ENCODE results near the gene SMAD2. TPM values are rescaled to one million over a fixed set of nuclear protein-coding genes. Genes with fewer than 3 reads are reported as not detected.

SMAD2 gene
- total RNA-seq, 1 experiment from 2014 or later = 129 TPM

GRCh38 chr18:47817017-47817794, 113.3 kb downstream of the SMAD2 start:
- TF ChIP-seq TCF7L2 (IDR thresholded peaks at IDR 0.05; ENCODE audit: low read depth, low read length) = no peak
- TF ChIP-seq, protein P1, sequence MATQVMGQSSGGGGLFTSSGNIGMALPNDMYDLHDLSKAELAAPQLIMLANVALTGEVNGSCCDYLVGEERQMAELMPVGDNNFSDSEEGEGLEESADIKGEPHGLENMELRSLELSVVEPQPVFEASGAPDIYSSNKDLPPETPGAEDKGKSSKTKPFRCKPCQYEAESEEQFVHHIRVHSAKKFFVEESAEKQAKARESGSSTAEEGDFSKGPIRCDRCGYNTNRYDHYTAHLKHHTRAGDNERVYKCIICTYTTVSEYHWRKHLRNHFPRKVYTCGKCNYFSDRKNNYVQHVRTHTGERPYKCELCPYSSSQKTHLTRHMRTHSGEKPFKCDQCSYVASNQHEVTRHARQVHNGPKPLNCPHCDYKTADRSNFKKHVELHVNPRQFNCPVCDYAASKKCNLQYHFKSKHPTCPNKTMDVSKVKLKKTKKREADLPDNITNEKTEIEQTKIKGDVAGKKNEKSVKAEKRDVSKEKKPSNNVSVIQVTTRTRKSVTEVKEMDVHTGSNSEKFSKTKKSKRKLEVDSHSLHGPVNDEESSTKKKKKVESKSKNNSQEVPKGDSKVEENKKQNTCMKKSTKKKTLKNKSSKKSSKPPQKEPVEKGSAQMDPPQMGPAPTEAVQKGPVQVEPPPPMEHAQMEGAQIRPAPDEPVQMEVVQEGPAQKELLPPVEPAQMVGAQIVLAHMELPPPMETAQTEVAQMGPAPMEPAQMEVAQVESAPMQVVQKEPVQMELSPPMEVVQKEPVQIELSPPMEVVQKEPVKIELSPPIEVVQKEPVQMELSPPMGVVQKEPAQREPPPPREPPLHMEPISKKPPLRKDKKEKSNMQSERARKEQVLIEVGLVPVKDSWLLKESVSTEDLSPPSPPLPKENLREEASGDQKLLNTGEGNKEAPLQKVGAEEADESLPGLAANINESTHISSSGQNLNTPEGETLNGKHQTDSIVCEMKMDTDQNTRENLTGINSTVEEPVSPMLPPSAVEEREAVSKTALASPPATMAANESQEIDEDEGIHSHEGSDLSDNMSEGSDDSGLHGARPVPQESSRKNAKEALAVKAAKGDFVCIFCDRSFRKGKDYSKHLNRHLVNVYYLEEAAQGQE (IDR thresholded peaks at IDR 0.05; ENCODE audit: insufficient read depth in 1 of 2, low read depth in 2 of 2, low read length in 1 of 2) = no peak
- no peak for TF ChIP-seq SIN3A (IDR thresholded peaks at IDR 0.05; ENCODE audit: borderline replicate concordance, insufficient read depth, low read depth, low read length)
- TF ChIP-seq POLR2AphosphoS5 (IDR thresholded peaks at IDR 0.05; ENCODE audit: low read depth, low read length) = no peak
- no peak for TF ChIP-seq CTCF (IDR thresholded peaks at IDR 0.05)
- ChIA-PET POLR2A (no interaction called here), CTCF (no interaction called here)
- Histone ChIP-seq H3K4me1 (ENCODE audit: control insufficient read depth, insufficient read depth, low read length) (no peaks in the 10 kb centered on the region; the same call in 1 of the 2 replicates), H3K27ac (ENCODE audit: low read length) (no peak overlapping the region), H3K27me3 (ENCODE audit: control insufficient read depth, insufficient read depth, low read length) (no peaks in the 10 kb centered on the region), H3K9me3 (ENCODE audit: control insufficient read depth, insufficient read depth, low read depth, low read length) (no peaks in the 10 kb centered on the region), H3K36me3 (ENCODE audit: control insufficient read depth, insufficient read depth, low read length) (no peaks in the 10 kb centered on the region), H3K4me3 (ENCODE audit: low read depth in 2 of 2, low read length in 2 of 2) (no peak overlapping the region)
- ATAC-seq (no peak), DNase-seq (ENCODE audit: low read depth, low spot score) (no peak)
- in situ Hi-C loops (cut with HindIII; ENCODE audit: low pct_unique_long_range_greater_than_20kb, low sequenced_read_pairs) (no loop called here), intact Hi-C loops (cut with micrococcal nuclease; ENCODE audit: unreplicated experiment) (no loop called here)
- no TSS peak for BruUV-seq (replicated peaks)

DNA sequence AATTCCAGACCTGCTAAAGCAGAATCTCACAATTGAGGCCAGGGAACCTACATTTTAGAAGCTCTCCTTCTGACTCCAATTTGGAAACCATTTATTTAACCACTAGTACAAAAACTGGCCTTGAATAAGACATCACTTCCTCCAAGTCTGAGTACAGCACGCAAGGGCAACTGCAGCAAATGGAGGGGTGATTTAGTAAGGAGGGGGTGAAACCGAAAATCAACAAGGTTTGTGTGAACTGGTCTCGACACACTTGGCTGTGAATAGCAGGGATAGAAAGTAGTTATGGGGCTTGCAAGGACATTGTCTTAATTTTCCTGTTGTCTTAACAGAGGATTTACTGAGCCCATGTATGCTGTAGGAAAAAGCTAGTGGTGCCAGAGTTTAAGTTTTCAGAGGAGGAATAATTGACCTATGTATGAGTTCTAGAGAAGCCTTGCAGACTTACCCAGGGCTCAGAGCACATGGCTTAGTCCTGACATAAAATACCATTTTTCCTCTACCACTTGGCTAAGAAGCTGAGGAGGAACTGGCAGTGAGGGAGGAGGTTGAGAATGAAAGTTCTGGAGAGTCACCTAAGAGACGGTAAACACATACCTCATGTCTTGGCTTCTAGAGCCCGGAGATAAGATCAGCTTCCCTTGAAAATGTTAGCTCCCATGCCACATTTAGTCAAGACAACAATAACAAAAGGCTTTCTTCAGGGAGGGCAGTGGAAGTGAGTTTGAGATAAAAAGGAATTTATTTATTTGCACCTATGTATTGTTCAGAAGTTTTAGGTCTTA, 114.8 kb downstream of the SMAD2 start:
- Histone ChIP-seq H3K27ac (ENCODE audit: low read length) (no peak overlapping the region), H3K4me3 (ENCODE audit: low read depth in 2 of 2, low read length in 2 of 2) (no peak overlapping the region), H3K4me1 (ENCODE audit: control insufficient read depth, insufficient read depth, low read length) (no peaks in the 10 kb centered on the region; the same call in 1 of the 2 replicates), H3K27me3 (ENCODE audit: control insufficient read depth, insufficient read depth, low read length) (no peaks in the 10 kb centered on the region), H3K36me3 (ENCODE audit: control insufficient read depth, insufficient read depth, low read length) (no peaks in the 10 kb centered on the region), H3K9me3 (ENCODE audit: control insufficient read depth, insufficient read depth, low read depth, low read length) (no peaks in the 10 kb centered on the region)
- POLR2A ChIA-PET = no interaction called here
- no TSS peak for BruUV-seq (replicated peaks)
- in situ Hi-C loops (cut with HindIII; ENCODE audit: low pct_unique_long_range_greater_than_20kb, low sequenced_read_pairs) = no loop called here
- intact Hi-C loops (cut with micrococcal nuclease; ENCODE audit: unreplicated experiment) = no loop called here
- CTCF ChIA-PET = no interaction called here
- DNase-seq (ENCODE audit: low read depth, low spot score) (no peak), ATAC-seq (no peak)
- TF ChIP-seq SIN3A (IDR thresholded peaks at IDR 0.05; ENCODE audit: borderline replicate concordance, insufficient read depth, low read depth, low read length) = no peak
- TF ChIP-seq, protein P1 (IDR thresholded peaks at IDR 0.05; ENCODE audit: insufficient read depth in 1 of 2, low read depth in 2 of 2, low read length in 1 of 2) = no peak
- no peak for TF ChIP-seq CTCF (IDR thresholded peaks at IDR 0.05)
- TF ChIP-seq POLR2AphosphoS5 (IDR thresholded peaks at IDR 0.05; ENCODE audit: low read depth, low read length) = no peak
- TF ChIP-seq TCF7L2 (IDR thresholded peaks at IDR 0.05; ENCODE audit: low read depth, low read length) = no peak
